HG03139 (cell line): ENCODE results near the gene PTPRB.

Experiments
- ATAC-seq: cut with Tn5 transposase; IDR thresholded peaks from one replicate; pipeline ENCODE4 v1.9.1; 2021; ENCODE audit not compliant: unreplicated experiment

Gene PTPRB

GRCh38 chr12:70598467-70599193, 38.6 kb downstream of the PTPRB start:
- ATAC-seq = no peak

- ATAC-seq = no peak
These were observed 44.6 kb downstream of the PTPRB start for GRCh38 chr12:70592664-70593063.

- ATAC-seq = no peak
These were observed 46.5 kb downstream of the PTPRB start for GRCh38 chr12:70590549-70591226.

GRCh38 chr12:70590051-70590450, 47.2 kb downstream of the PTPRB start:
- no peak for ATAC-seq

- no peak for ATAC-seq
These were observed 52.9 kb downstream of the PTPRB start for GRCh38 chr12:70584332-70584731.

- ATAC-seq = no peak
These were observed 54.0 kb downstream of the PTPRB start for GRCh38 chr12:70583251-70583650.

- ATAC-seq = no peak
These were observed 56.0 kb downstream of the PTPRB start for GRCh38 chr12:70581208-70581607.

GRCh38 chr12:70577283-70577634, 60.0 kb downstream of the PTPRB start:
- ATAC-seq = no peak

GRCh38 chr12:70576341-70577282, 60.6 kb downstream of the PTPRB start:
- peak; percentile 67 for ATAC-seq

- ATAC-seq = no peak
These were observed 65.4 kb downstream of the PTPRB start for GRCh38 chr12:70571705-70572268.

GRCh38 chr12:70571029-70571428, 66.2 kb downstream of the PTPRB start:
- no peak for ATAC-seq

- ATAC-seq = no peak
These were observed 75.7 kb downstream of the PTPRB start for GRCh38 chr12:70561550-70561949.

GRCh38 chr12:70560671-70561070, 76.6 kb downstream of the PTPRB start:
- ATAC-seq = no peak

GRCh38 chr12:70559390-70559789, 77.8 kb downstream of the PTPRB start:
- ATAC-seq = no peak

GRCh38 chr12:70557583-70558191, 79.5 kb downstream of the PTPRB start:
- no peak for ATAC-seq

- no peak for ATAC-seq
These were observed 80.9 kb downstream of the PTPRB start for GRCh38 chr12:70556179-70556869.

GRCh38 chr12:70555081-70555480, 82.1 kb downstream of the PTPRB start:
- ATAC-seq = no peak

- ATAC-seq = no peak
These were observed 83.8 kb downstream of the PTPRB start for GRCh38 chr12:70553391-70553859.

- no peak for ATAC-seq
These were observed 85.5 kb downstream of the PTPRB start for GRCh38 chr12:70551731-70552130.

- no peak for ATAC-seq
These were observed 87.0 kb downstream of the PTPRB start for GRCh38 chr12:70550180-70550577.
